ENCODE data around the gene UROC1. TPM values are rescaled to one million over a fixed set of nuclear protein-coding genes. Genes with fewer than 3 reads are reported as not detected.
A peak's percentile ranks its signal among the peaks of the same experiment; 100 is the strongest.

Gene UROC1
- polyA plus RNA-seq, 3 donors: 0.09 to 0.29 (median 0.10) TPM

- no peak for DNase-seq (ENCODE audit: extremely low read depth in 1 of 11, low read depth in 9 of 11, low spot score in 4 of 11)
Measured at GRCh38 chr3:126452213-126452612, 65.4 kb downstream of the UROC1 start.

GRCh38 chr3:126451511-126451910 is 66.1 kb downstream of the UROC1 start:
- no peak for DNase-seq (ENCODE audit: extremely low read depth in 1 of 11, low read depth in 9 of 11, low spot score in 4 of 11)

- no peak for DNase-seq (ENCODE audit: extremely low read depth in 1 of 11, low read depth in 9 of 11, low spot score in 4 of 11)
Measured at GRCh38 chr3:126450744-126451143, 66.8 kb downstream of the UROC1 start.

GRCh38 chr3:126450219-126450618 is 67.4 kb downstream of the UROC1 start:
- DNase-seq (ENCODE audit: extremely low read depth in 1 of 11, low read depth in 9 of 11, low spot score in 4 of 11): no peak

GRCh38 chr3:126449621-126450051 is 67.9 kb downstream of the UROC1 start:
- no peak for DNase-seq (ENCODE audit: extremely low read depth in 1 of 11, low read depth in 9 of 11, low spot score in 4 of 11)

- DNase-seq (ENCODE audit: extremely low read depth in 1 of 11, low read depth in 9 of 11, low spot score in 4 of 11): no peak
Measured at GRCh38 chr3:126448893-126449180, 68.7 kb downstream of the UROC1 start.

- no peak for DNase-seq (ENCODE audit: extremely low read depth in 1 of 11, low read depth in 9 of 11, low spot score in 4 of 11)
Measured at GRCh38 chr3:126448136-126448892, 69.3 kb downstream of the UROC1 start.

- DNase-seq (ENCODE audit: extremely low read depth in 1 of 11, low read depth in 9 of 11, low spot score in 4 of 11): no peak
Measured at GRCh38 chr3:126447456-126448106, 70.0 kb downstream of the UROC1 start.

- no peak for DNase-seq (ENCODE audit: extremely low read depth in 1 of 11, low read depth in 9 of 11, low spot score in 4 of 11)
Measured at GRCh38 chr3:126446791-126447190, 70.8 kb downstream of the UROC1 start.

- no peak for DNase-seq (ENCODE audit: extremely low read depth in 1 of 11, low read depth in 9 of 11, low spot score in 4 of 11)
Measured at GRCh38 chr3:126446301-126446700, 71.3 kb downstream of the UROC1 start.

- no peak for DNase-seq (ENCODE audit: extremely low read depth in 1 of 11, low read depth in 9 of 11, low spot score in 4 of 11)
Measured at GRCh38 chr3:126445506-126445905, 72.1 kb downstream of the UROC1 start.

GRCh38 chr3:126442856-126443242 is 74.7 kb downstream of the UROC1 start:
- DNase-seq (ENCODE audit: extremely low read depth in 1 of 11, low read depth in 9 of 11, low spot score in 4 of 11): no peak

- peak in 2 of 11 donors; percentile 4 to 9 for DNase-seq (ENCODE audit: extremely low read depth in 1 of 11, low read depth in 9 of 11, low spot score in 4 of 11)
Measured at GRCh38 chr3:126442094-126442855, 75.3 kb downstream of the UROC1 start.

- no peak for DNase-seq (ENCODE audit: extremely low read depth in 1 of 11, low read depth in 9 of 11, low spot score in 4 of 11)
Measured at GRCh38 chr3:126441256-126441880, 76.2 kb downstream of the UROC1 start.

GRCh38 chr3:126440709-126440995 is 76.9 kb downstream of the UROC1 start:
- no peak for DNase-seq (ENCODE audit: extremely low read depth in 1 of 11, low read depth in 9 of 11, low spot score in 4 of 11)

GRCh38 chr3:126439968-126440708 is 77.4 kb downstream of the UROC1 start:
- no peak for DNase-seq (ENCODE audit: extremely low read depth in 1 of 11, low read depth in 9 of 11, low spot score in 4 of 11)

GRCh38 chr3:126439346-126439967 is 78.1 kb downstream of the UROC1 start:
- no peak for DNase-seq (ENCODE audit: extremely low read depth in 1 of 11, low read depth in 9 of 11, low spot score in 4 of 11)

- no peak for DNase-seq (ENCODE audit: extremely low read depth in 1 of 11, low read depth in 9 of 11, low spot score in 4 of 11)
Measured at GRCh38 chr3:126438746-126439145, 78.8 kb downstream of the UROC1 start.

GRCh38 chr3:126438186-126438585 is 79.4 kb downstream of the UROC1 start:
- no peak for DNase-seq (ENCODE audit: extremely low read depth in 1 of 11, low read depth in 9 of 11, low spot score in 4 of 11)
